Natural killer cell treated with Interleukin-12 subunit alpha and Interleukin-12 subunit beta and Interleukin-15 and Interleukin-18, amount 100 ng/mL, for 72 hours (primary cell): ENCODE results near the gene BMPR1B. TPM values are rescaled to one million over a fixed set of nuclear protein-coding genes. Genes with fewer than 3 reads are reported as not detected.

Experiments used
- ATAC-seq, 2 donors: fragments of 150-1000 bp; cut with Tn5 transposase in 1 of 2; sonication (Bioruptor Pico), chemical (Tn5 transposase) in 1 of 2; 2 replicates each; pipeline ENCODE4 v1.10.0; 2021
- DNase-seq: peaks from one replicate; pipeline ENCODE4 v3.0.0; 2022; ENCODE audit warnings: low spot score
- H3K27ac Mint-ChIP-seq, 2 donors: 1 replicate in 1 of 2; 2 replicates in 1 of 2; pipeline ENCODE4 v1.8.0; 2022; ENCODE audit warnings: mixed read lengths in 2 of 2, mild to moderate bottlenecking in 1 of 2, moderate library complexity in 1 of 2
- H3K27me3 Mint-ChIP-seq, 2 donors: 1 replicate in 1 of 2; 2 replicates in 1 of 2; pipeline ENCODE4 v1.8.0; 2022; ENCODE audit warnings: mixed read lengths in 2 of 2
- H3K36me3 Mint-ChIP-seq: one replicate; pipeline ENCODE4 v1.8.0; 2022; ENCODE audit warnings: mixed read lengths
- H3K4me1 Mint-ChIP-seq, 2 donors: 1 replicate in 1 of 2; 2 replicates in 1 of 2; pipeline ENCODE4 v1.8.0; 2022; ENCODE audit warnings: low read depth in 2 of 2, mixed read lengths in 2 of 2, mild to moderate bottlenecking in 1 of 2
- H3K4me3 Mint-ChIP-seq: one replicate; pipeline ENCODE4 v1.8.0; 2022; ENCODE audit warnings: mixed read lengths
- H3K9me3 Mint-ChIP-seq: 2 replicates; pipeline ENCODE4 v1.8.0; 2022; ENCODE audit warnings: mixed read lengths
- total RNA-seq, 2 donors: library from RNA; stranded (reverse); gene quantifications; one replicate each; pipeline ENCODE4 v1.2.3, GENCODE V29; 2022

The BMPR1B gene
- total RNA-seq, 2 donors from 2014 or later: not detected

GRCh38 chr4:95191537-95191936 lies 433.8 kb downstream of the BMPR1B start:
- Mint-ChIP-seq H3K27me3 (no peaks in the 10 kb centered on the region), H3K27ac (no peak overlapping the region), H3K4me1 (no peaks in the 10 kb centered on the region), H3K4me3 (no peak overlapping the region), H3K9me3 (peaks cover 4% of the 10 kb centered on the region), H3K36me3 (no peaks in the 10 kb centered on the region)
- ATAC-seq (no peak), DNase-seq (no peak)

DNA sequence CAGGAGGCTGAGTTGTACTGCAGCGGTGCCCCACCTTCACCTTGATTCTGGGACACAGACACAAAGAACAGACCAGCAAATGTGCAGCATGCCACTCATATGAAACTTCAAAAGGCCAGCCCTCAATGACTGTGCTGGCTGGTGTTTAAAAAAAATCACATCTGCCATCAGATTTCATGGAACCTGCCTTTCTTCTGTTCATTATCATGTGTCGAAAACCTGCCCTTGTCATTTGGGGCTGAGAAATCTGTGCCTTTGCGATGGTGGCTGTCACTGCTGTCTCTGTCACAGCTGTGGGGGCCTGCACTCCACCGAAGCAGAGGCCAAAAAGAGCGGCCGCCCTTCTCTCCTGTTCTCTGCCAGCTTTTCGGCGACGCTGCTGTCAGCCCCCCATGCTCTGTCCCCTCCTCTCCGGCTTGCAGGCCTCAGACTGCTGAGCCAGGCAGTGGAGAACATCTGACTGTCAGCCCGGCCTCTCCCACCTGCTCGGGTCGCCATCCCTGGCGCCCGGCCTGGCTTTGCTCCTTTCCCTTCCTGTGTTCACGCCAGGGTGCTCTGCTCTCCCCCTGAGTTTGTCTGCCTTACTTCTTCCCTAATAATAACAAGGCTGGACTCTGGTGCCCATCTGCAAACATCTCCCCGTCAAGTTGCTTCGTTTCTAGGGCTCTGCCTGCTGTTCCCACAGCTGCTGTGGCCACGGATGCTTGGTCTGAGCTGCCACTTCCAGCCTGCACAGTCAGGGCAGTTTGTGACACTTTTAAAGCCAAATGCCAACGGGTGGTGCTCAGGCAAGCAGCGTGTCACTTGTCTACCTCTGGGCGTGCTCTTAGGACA lies 435.9 kb downstream of the BMPR1B start:
- no peak overlapping the region for H3K4me3 Mint-ChIP-seq
- H3K27me3 Mint-ChIP-seq: peaks cover 0 to 2% of the 10 kb centered on the region in 2 donors
- no peaks in the 10 kb centered on the region for H3K36me3 Mint-ChIP-seq
- H3K4me1 Mint-ChIP-seq: no peaks in the 10 kb centered on the region
- H3K9me3 Mint-ChIP-seq: peaks cover 4% of the 10 kb centered on the region
- ATAC-seq: no peak
- no peak for DNase-seq
- H3K27ac Mint-ChIP-seq: no peak overlapping the region

DNA sequence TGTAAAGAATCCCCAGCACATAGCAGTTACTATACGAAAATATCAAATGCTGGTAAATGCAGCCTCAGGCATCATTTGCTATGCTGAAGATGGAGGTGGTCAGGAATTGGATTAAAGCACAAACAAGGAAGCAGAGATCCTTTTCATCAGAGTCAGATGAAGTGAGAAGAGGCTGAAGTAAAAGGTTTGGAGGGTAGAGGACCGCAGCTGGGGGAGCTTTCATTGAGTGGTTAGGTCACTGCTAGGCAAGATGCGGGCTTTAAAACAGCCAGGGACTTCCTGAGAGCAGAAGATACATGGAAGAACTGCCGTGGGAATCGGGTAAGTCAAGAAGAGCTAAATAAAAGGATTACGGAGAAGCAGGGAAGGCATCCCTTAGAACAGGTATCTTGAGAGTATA lies 439.6 kb downstream of the BMPR1B start:
- DNase-seq (no peak), ATAC-seq (no peak)
- no peaks in the 10 kb centered on the region for H3K36me3 Mint-ChIP-seq
- no peak overlapping the region for H3K27ac Mint-ChIP-seq
- no peak overlapping the region for H3K4me3 Mint-ChIP-seq
- no peaks in the 10 kb centered on the region for H3K4me1 Mint-ChIP-seq
- H3K9me3 Mint-ChIP-seq: peaks cover 4% of the 10 kb centered on the region
- peaks cover 0 to 2% of the 10 kb centered on the region in 2 donors for H3K27me3 Mint-ChIP-seq

DNA sequence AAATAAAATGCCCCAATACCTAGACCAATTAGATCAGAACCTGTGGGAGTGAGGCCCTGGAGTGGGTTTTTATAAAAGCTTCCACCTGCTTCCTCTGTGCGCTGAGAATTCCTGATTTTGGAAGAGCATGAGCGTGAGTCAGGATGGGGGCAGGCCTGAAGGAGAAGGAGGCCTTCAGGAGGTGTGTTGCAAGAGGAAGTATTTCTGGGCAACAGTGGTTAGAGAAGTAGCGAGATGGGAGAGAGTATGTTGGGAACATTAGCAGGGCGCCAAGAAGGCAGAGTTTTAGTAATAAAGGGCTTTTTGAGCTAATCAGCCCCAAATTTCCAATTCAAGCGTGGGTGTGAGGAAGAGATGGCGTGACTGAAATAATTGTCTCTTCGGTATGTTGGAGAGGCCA lies 441.2 kb downstream of the BMPR1B start:
- Mint-ChIP-seq H3K27ac (no peak overlapping the region), H3K36me3 (no peaks in the 10 kb centered on the region), H3K4me1 (no peaks in the 10 kb centered on the region), H3K27me3 (peaks cover 0 to 2% of the 10 kb centered on the region in 2 donors), H3K4me3 (no peak overlapping the region), H3K9me3 (no peaks in the 10 kb centered on the region)
- no peak for DNase-seq
- no peak for ATAC-seq

GRCh38 chr4:95204267-95204844 lies 446.6 kb downstream of the BMPR1B start:
- Mint-ChIP-seq H3K4me3 (no peak overlapping the region), H3K4me1 (no peaks in the 10 kb centered on the region), H3K9me3 (no peaks in the 10 kb centered on the region), H3K36me3 (no peaks in the 10 kb centered on the region), H3K27ac (no peak overlapping the region), H3K27me3 (peaks cover 0 to 3% of the 10 kb centered on the region in 2 donors)
- no peak for DNase-seq
- ATAC-seq: no peak

DNA sequence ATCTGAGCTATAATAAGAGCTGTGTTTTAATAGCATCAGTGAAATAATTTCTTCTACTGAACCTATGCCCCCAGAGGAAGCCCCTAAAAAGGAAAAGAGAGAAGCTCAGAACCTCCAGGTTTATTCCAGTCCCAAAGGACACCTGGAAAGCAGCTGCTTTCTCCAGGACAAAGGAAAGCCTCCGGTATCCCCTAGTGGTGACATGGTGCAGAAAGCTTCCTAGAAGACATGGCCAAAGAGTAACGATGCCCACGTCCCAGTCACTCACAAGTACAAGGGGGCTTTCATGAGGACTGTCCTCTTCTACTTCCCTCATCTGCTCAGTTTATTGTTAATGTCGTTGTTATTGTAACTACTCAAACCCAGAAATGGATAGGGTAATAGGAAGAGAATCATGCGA lies 447.1 kb downstream of the BMPR1B start:
- ATAC-seq (no peak), DNase-seq (no peak)
- Mint-ChIP-seq H3K9me3 (no peaks in the 10 kb centered on the region), H3K4me3 (no peak overlapping the region), H3K27me3 (peaks cover 0 to 7% of the 10 kb centered on the region in 2 donors), H3K27ac (no peak overlapping the region), H3K36me3 (no peaks in the 10 kb centered on the region), H3K4me1 (no peaks in the 10 kb centered on the region)
